Right kidney (tissue), 1 donor: ENCODE results near the gene SLC25A13.

Source experiments
- DNase-seq: peaks from one replicate; pipeline ENCODE4 v3.0.0-alpha.2; 2016

SLC25A13 gene

DNA sequence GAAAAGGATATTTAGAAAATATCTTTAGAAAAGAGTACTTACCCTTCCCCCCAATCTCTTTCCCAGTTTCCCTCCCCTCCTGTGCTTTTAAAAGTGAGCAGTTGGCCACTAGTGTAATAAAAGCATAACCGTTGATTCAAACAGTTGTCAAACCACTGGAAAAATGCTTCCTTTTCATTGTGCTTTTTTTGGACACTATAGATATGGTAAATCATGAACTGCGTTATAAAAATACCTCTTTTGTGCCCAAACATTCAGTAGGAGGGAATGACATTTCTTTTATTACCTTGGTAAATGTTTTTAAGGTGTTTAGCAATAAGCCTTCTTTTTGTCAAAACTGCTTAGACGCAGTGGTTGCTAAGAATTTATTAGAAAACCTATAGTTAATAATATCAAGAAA lies 232.4 kb downstream of the SLC25A13 start:
- no peak for DNase-seq

DNA sequence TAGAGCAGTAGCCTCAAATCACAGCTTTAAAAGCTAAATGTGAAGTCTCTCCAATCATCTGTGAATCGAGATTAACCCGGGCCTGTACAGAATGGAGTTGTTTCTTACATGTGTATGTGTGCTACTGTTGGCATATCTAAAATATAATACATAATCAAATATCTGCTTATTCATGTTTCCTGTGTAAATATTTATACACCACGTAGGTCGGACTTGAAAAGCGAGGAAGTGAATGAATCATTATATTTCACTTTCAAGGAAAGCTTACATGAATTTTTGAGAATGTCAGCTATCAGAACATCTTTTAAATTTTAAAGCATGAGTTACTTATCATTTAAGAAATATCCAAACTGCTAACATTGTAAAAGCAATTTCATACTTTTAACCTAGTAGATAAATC lies 233.3 kb downstream of the SLC25A13 start:
- no peak for DNase-seq

DNA sequence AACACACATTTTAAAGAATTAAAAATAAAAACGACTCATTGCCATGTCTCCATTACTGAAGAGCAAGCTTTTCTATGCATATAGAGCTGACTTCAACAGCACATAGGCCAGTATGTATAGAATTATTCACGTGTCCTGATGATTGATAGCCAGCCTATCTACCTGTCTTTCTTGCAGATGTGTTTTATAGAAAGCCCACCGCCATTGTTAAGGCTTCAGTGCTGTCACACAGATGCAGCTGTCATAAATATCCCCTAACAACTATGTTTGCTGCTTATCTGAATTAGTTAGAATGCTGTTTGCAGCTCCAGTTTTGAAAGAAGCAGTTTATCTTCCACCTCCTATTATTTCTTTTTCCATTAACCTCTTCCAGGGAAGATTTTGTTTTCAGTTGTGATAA lies 235.9 kb downstream of the SLC25A13 start:
- no peak for DNase-seq

DNA sequence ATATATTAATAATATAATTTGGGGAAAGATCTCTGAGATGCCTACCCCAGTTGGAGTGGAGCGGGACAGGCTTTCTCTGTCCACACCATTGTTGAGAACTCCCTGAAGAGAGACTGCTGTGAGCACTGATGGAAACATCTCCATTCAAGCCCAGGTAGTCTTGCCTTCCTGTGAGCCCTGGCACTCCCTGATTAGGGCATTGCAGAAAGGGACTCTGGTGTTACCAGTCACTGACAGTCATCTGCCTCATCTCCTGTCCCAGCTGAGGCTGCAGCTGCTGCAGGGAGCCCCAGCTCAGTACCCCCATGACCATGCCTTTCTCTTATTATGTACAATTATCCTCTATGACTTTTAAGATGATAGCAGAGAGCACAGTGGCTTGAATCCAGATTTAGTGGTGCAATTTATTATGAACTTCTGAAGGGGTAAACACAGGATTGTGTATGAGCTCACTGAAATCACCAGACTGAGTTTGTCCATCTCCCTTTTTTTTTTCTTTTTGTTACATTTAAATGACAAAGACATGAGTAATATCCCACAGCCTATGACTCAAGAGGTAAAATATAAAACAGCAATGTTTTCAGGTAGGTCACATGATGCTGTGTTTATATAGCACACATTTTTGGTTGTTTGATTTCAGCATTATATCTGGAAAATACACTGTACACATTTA lies 236.9 kb downstream of the SLC25A13 start:
- no peak for DNase-seq

DNA sequence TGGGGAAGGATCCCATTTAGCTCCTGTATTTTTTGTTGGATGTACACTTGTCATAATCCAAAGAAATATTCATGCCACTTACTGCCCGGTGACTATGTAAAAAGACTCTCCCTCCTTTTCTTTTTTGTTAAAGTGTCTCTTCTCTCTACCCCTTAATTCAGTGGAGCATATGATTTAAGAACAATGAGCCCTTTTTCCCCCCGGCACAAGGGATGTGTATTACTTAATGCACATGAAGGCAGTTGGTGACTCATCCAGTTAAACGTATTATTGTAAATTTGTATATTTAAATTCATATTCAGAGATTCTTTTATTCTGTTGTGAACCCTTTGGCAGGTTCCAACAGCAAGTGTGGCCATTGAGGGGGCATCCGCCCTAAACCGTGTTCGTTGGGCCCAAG lies 241.9 kb downstream of the SLC25A13 start:
- no peak for DNase-seq

DNA sequence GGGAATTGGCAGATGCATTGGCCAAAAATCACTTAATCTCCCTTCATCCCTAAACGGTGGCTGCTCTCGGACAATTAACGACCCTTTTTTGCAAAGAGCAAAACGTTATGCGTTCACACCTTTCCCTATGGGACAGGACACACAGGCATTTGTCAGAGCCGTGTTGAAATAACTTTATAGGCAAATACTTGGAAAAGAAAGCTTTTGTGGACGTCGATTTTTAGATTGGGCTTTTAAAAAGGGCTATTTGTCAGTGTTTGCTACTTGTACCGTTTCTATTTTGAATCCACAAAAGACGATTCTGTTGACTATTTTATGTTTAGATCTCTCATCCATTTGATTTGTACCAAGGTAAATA lies 245.6 kb downstream of the SLC25A13 start:
- no peak for DNase-seq

DNA sequence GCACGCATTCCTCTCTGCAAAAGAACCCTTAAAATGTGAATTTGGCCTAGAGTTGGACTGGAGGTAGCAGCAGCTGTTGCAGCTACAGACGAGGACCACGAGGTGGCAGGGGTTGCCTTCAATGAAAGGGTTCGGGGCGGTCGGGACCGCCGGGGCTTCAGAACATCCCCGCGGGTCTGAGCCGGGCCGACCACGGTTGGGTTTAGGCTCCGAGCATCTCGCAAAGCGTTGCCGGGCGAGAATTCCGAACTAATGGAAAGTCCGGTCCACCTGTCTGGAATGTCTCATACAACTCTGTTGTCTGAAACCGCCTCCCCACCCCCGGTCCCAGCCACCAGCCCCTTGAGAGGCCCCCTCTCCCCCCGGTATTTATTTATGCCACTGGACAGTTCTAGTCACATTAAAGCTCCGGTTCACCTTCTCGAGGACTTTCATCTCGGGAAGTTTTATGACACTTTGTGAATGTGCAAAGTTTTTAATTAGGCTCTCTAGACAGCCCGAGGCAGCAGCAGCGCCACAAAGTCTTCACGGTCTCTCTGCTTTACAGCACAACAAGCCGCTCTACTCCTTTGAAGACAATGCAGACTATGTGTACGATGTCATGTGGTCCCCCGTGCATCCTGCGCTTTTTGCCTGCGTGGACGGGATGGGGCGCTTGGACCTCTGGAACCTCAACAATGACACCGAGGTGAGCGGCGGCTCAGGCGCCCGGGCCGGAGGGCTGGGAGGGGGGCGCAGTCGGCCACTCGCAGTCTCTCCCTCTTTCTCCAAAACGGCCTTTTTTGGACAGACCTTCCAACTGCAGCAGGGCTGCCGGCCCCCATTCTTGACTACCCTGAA lies 246.2 kb downstream of the SLC25A13 start:
- peak; percentile 74 for DNase-seq

DNA sequence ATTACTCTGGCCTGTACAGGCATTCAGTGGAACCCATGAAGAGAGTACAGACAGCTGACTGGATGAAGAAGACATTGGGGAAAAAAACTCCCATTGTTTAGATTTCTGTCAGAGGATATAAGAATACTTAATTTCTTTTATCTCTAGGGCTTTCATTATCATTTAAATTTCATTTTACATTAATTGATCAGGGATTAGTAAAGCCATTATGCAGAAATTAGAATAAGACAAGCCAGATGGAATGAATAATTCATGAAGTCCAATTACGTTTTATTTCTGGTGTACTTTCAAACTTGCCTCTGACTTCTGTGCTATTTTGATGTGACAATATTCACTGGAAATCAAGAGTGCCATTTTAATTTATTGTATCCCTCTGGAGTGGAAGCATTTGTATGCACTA lies 247.0 kb downstream of the SLC25A13 start:
- no peak for DNase-seq
